ENCODE measurements around the gene DDB1. TPM values are rescaled to one million over a fixed set of nuclear protein-coding genes. Genes with fewer than 3 reads are reported as not detected.

The DDB1 gene
- total and polyA plus RNA-seq, 9 of the 15 experiments (the other 6 are each of a cell fraction or from before 2014, with no cell fraction given) = 172 to 361 (median 266) TPM

DNA sequence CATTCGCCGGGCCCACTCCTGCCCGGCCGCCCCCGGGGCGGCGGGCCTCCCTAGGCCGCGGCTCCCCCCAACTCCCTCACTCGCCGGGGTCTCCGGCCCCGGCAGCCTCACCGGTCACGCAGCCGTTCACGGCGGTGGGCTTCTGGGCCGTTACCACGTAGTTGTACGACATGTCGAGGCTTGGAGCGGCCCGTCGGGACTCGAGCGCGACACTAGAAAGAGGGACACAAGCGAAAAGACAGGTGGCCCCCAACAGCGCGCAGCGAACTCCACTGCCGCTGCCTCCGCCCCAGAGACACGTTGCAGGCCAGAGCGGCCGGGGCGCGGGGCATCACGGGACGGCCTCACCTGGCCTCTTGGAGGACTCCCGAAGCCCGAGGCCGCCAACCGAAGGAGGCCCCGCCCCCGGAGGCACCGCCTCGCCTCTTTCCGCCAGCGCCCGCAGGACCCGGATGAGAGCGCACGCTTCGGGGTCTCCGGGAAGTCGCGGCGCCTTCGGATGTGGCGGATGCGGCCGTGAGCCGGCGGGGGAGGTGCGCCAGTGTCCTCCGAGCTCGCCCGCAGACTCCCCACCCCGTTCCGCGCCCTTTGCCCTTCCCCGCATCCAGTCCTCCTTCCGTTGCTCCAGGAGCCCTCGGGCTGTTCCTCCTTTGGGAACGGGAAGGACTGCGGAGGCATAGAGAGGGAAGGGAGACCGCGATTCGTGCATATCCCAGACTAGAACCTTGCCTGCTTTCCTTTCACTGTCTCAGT, at the start of gene DDB1, which contains the start of gene TKFC (continued):
- TF ChIP-seq, protein P1, sequence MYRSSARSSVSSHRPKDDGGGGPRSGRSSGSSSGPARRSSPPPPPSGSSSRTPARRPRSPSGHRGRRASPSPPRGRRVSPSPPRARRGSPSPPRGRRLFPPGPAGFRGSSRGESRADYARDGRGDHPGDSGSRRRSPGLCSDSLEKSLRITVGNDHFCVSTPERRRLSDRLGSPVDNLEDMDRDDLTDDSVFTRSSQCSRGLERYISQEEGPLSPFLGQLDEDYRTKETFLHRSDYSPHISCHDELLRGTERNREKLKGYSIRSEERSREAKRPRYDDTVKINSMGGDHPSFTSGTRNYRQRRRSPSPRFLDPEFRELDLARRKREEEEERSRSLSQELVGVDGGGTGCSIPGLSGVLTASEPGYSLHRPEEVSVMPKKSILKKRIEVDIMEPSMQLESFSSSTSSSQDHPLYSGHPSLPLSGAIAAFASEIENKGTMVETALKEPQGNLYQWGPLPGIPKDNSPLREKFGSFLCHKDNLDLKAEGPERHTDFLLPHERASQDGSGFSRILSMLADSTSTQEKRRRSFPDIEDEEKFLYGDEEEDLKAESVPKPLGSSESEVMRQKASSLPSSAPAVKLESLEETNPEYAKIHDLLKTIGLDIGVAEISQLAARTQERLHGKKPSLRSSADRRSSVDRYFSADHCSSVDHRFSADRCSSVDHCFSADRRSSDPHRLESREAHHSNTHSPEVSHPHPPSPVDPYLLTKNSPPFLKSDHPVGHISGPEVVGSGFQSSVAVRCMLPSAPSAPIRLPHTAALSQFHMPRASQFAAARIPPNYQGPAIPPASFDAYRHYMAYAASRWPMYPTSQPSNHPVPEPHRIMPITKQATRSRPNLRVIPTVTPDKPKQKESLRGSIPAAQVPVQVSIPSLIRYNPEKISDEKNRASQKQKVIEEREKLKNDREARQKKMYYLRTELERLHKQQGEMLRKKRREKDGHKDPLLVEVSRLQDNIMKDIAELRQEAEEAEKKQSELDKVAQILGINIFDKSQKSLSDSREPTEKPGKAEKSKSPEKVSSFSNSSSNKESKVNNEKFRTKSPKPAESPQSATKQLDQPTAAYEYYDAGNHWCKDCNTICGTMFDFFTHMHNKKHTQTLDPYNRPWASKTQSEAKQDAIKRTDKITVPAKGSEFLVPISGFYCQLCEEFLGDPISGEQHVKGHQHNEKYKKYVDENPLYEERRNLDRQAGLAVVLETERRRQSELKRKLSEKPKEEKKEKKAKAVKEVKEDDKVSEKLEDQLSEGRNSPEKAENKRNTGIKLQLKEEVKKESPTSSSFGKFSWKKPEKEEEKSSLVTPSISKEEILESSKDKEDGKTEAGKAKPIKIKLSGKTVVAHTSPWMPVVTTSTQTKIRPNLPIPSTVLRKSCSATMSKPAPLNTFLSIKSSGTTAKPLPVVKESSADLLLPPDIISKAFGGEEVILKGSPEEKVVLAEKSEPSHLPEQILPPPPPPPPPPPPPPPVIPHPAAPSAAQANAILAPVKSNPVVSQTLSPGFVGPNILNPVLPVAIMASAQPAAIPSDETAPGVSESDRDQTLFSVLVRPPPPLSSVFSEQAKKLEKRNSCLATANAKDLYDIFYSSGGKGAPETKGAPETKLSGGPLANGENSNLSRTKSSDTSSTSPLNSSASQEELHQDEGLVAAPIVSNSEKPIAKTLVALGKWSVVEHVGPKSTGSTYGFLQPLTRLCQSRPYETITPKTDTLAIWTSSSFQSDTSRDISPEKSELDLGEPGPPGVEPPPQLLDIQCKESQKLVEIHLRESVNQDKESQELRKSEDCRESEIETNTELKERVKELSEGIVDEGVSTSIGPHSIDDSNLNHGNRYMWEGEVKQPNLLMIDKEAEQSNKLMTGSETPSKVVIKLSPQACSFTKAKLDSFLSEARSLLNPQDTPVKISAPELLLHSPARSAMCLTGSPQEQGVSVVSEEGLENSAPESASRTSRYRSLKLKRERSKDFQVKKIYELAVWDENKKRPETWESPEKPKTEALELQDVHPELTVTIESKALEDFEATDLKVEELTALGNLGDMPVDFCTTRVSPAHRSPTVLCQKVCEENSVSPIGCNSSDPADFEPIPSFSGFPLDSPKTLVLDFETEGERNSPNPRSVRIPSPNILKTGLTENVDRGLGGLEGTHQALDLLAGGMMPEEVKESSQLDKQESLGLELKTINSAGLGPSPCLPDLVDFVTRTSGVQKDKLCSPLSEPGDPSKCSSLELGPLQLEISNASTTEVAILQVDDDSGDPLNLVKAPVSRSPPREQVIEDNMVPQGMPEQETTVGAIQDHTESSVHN (IDR thresholded peaks at IDR 0.05; ENCODE audit: borderline replicate concordance in 1 of 2, low read depth in 1 of 2) = no peak
- TF ChIP-seq, protein P2, sequence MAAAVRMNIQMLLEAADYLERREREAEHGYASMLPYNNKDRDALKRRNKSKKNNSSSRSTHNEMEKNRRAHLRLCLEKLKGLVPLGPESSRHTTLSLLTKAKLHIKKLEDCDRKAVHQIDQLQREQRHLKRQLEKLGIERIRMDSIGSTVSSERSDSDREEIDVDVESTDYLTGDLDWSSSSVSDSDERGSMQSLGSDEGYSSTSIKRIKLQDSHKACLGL (CRISPR knock-in tag; IDR thresholded peaks at IDR 0.05; ENCODE audit: borderline replicate concordance, poor library complexity, severe bottlenecking) = peak; percentile 24
- TF ChIP-seq ZBTB33 (CRISPR knock-in tag; IDR thresholded peaks at IDR 0.05) (no peak), UBTF (IDR thresholded peaks at IDR 0.05; ENCODE audit: borderline replicate concordance in 1 of 2, low read depth in 2 of 2, low read length in 2 of 2) (0 out of 4 replicates have a peak, but pooled peaks of 1 of the 2 experiments have one; percentile 10), ASH1L (IDR thresholded peaks at IDR 0.05; ENCODE audit: borderline replicate concordance, low read depth, partially characterized antibody) (no peak), NRF1 (conservative IDR thresholded peaks at IDR 0.05 in 1 of 2, IDR thresholded peaks at IDR 0.05 in 1 of 2) (peak; percentile 68 to 77), PTBP1 (IDR thresholded peaks at IDR 0.05; ENCODE audit: low read depth, low read length) (no peak), CTBP1 (IDR thresholded peaks at IDR 0.05; ENCODE audit: borderline replicate concordance) (peak; percentile 84)
- TF ChIP-seq, protein P3, sequence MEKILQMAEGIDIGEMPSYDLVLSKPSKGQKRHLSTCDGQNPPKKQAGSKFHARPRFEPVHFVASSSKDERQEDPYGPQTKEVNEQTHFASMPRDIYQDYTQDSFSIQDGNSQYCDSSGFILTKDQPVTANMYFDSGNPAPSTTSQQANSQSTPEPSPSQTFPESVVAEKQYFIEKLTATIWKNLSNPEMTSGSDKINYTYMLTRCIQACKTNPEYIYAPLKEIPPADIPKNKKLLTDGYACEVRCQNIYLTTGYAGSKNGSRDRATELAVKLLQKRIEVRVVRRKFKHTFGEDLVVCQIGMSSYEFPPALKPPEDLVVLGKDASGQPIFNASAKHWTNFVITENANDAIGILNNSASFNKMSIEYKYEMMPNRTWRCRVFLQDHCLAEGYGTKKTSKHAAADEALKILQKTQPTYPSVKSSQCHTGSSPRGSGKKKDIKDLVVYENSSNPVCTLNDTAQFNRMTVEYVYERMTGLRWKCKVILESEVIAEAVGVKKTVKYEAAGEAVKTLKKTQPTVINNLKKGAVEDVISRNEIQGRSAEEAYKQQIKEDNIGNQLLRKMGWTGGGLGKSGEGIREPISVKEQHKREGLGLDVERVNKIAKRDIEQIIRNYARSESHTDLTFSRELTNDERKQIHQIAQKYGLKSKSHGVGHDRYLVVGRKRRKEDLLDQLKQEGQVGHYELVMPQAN (IDR thresholded peaks at IDR 0.05; ENCODE audit: borderline replicate concordance) = peak; percentile 69; the same call in 1 of the 2 replicates
